Ramos (cell line): ENCODE results near the gene BEST2.

Experiments
- in situ Hi-C: fragments of 300-500 bp; cut with MboI; formaldehyde crosslinking; loops from one replicate; pipeline ENCODE4 v1.14.3; 2022; ENCODE audit warnings: low sequenced_read_pairs; ENCODE audit not compliant: unreplicated experiment

Gene BEST2

DNA sequence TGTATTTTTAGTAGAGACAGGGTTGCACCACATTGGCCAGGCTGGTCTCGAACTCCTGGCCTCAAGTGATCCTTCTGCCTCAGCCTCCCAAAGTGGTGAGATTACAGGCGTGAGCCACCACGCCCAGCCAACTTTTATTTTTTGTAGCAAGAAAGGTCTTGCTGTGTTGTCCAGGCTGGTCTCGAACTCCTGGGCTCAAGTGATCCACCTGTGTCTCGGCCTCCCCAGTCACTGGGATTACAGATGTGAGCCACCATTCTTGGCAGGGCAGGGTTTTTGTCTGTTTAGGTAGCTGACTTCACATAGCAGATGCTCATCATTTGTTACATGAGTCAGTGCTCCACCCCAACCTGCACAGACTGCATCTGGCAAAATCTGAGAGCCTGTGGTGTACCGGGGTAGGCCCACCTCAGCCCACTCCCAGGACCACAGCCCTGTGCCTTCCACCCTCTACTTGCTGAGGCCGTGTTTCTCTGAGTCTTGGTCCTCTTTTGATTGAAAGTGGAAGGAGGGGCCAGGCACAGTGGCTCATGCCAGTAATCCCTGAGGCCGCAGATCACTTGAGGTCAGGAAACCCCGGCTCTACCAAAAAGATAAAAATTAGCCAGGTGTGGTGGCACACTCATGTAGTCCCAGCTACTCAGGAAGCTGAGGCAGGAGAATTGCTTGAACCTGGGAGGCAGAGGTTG, 23.7 kb upstream of the BEST2 start:
- in situ Hi-C loops: no loop called here

DNA sequence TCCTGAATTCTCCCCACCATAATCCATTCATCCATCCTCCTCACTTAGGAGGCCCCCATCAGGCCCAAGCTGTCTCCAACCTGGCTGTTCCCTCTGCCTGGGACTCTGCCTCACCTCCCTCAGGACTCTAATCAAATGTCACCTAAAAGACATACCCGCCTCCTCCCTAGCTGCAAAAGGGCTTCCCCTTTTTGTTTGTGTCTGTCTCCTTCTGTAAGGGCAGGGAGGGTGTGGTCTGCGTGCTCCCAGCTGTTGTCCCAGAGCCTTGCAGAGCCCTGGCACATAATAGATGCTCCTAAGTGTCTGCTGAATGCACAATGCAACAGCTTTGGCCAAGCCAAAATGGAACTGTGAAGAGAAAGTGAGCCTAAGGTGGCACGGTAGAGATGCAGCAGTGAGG, 21.5 kb upstream of the BEST2 start:
- in situ Hi-C loops: no loop called here

DNA sequence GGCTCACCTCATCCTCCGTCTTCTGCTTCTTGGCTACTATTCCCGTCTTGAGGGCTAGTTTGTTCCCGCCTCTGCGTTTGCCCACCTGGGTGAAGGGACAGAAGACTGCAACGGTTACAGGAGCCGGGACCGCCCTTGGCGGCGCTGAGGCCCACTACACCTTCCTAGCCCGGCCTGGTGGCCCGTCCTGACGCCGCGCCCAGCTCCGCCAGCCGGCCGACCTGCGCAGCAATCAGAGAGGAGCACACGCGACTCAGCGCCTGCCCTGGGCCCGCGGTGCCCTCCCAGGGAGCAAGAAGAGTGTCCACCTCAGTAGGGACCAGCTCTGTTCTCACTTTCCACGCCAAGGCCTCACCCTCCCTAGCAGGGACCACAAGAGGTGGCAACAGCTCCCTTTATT, 20.3 kb upstream of the BEST2 start:
- in situ Hi-C loops: no loop called here

DNA sequence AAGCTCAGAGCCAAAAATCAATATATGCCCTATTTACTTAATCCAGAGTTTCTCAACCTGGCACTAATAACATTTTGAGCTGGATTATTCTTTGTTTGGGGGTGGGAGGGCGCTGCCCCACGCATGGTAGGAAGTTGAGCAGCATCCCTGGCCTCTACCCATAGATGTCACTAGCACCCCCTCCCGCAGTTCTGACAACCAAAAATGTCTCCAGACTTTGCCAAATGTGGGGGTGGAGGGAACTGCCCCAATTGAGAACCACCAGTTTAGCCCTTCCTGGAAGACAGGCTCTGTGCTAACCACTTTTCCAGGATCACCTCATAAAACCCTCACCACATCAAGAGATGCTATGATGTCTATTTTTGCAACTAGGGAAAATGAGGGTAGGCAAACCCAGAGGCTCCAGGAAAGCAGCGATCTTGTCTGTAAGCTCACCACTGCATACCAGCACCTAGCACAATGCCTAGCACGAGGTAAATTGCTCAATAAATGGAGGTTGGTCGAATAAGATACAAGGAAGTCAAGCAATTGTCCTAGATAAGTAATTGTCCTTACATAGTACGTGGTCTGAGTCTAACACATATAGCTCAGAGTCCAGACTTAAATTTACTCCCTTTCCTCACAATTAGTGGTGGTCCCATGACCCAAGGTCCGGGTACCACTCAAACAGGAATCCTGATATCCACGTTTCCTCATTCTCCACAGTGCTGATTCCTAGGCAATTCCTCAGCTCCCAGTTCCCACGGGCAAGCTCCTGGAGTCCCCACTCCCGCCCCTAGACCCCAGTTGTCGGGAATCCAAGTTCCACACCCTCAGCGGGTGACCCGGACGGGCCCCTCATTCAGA, 18.0 kb upstream of the BEST2 start:
- in situ Hi-C loops: no loop called here

DNA sequence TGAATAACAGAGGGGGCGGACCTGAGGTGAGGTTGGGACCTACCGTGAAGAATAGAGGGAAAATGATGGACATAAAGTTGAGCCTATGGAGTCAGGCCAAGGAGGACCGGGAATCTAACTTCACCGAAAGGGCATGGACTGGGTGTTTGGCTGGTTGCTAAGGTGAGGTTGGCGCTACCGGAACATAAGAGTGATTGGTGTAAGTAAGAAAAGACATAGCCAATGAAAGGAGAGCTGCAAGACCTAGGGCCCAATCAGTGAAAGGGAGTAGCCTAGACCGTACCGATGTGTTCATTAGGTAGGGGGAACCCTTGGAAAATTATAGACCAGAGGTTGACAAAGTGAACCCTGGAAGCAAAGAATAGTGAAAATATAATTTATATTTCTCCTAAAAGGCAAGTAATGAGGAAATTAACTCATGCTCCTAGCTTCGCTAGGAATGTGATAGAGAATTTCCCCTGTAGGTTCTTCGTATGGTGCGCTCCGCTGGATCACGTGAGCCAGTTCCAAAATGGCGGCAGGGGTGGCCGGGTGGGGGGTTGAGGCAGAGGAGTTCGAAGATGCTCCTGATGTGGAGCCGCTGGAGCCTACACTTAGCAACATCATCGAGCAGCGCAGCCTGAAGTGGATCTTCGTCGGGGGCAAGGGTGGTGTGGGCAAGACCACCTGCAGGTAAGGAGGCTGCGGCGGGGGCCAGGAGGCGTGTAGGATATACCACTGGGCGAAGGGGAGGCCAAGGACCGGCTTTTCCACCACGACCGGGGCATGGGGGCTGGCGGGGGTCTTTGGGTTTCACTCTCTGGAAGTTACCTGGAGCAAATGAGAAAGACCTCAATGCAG, 14.4 kb upstream of the BEST2 start, which contains the start of gene GET3:
GET3 (plus strand) TSS at position 503 of the 840 bp plus-strand sequence; CDS start at position 512, 9 bp downstream.
- in situ Hi-C loops: no loop called here

DNA sequence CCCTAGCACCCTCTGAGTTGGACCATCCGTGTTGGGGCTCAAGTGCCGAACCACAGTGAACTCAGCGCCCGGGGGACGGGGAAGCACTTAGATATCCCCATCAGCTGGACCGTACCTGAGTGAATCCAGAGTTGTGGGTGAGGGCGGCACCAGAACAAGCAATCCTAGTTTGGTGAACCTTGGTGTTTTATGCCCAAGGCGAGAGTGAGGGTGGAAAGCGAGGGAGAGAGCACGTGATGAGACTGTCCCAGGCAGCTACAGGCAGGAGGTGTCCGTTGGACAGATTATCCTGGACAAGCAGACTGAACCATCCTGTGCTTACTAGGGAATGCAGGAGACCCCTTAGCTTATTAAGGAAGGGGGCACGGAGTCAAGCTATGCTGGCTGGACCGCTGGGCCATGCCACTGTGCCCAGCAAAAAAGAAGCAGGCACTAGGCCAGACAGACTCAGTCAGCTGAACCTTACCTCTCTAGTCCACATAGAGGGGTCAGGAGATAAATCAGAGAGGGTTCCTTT, 13.7 kb upstream of the BEST2 start:
- in situ Hi-C loops: no loop called here

DNA sequence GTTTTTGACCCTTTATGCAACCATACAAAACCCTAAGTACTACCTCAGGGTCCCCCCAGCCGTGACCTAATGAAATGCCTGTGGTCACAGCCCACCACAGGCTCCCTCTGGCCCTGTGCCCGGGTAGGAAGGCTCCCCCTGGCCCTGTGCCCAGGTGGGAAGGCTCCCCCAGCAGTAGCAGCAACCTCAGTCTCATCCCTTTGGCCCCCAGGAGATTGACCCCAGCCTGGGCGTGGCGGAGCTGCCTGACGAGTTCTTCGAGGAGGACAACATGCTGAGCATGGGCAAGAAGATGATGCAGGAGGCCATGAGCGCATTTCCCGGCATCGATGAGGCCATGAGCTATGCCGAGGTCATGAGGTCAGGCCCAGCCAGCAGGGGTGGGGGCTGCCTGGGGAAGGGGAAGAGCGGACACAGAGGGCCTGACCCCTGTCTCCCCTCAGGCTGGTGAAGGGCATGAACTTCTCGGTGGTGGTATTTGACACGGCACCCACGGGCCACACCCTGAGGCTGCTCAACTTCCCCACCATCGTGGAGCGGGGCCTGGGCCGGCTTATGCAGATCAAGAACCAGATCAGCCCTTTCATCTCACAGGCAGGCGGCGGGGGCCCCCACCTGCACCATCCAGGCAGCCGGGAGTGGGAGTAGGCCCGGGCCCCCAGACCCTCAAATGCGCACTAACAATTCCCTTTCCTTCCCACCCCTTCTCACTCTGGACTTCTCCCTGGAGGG, 6.3 kb upstream of the BEST2 start:
- in situ Hi-C loops: no loop called here

DNA sequence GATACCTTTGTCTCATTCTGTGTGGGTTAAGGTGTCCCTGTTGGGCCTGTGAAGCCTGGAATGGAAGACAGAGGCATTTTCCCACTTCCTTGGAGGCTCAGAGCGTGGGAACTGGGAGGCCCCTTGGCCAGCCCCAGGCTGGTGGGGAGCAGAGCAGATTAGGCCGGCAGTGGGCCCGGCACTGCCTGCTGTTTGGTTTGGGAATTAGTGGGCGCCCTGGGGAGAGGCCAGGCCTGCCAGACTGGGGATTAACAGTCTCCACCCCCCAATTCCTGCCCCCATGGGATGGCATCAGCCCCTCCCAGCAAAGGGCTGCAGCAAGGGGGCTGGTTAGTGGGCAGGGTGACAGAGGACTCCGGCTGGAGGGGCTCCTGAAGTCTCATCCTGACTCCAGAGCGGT, 3.1 kb upstream of the BEST2 start:
- in situ Hi-C loops: no loop called here

DNA sequence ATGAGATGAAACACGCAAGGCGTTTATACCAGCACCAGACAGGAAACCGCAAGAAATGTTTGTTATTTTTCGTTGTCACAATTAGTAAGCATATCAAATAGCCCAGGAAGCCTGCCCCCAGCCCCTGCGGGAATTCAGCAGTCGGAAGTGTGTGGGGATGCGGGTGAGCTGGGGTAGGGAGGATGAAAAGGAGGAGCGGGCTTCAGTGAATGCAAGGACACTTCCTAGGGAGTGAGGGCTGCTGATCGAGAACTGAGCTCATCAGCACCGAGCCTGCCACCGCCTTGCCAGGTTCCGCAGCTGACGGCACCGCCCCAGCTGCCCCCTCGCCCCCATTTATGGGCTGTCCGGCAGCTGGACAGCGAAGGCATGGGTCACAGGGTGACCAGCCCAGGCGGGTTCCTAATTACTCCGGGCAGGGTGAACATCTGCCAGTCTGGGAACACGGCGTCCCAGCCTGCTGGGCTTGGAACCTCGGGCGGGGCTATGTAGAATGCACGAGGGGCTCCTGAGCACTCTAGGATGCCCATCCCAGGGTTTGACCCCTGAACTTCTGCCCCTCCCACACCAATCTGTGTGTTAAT, 1.6 kb upstream of the BEST2 start:
- in situ Hi-C loops: no loop called here

DNA sequence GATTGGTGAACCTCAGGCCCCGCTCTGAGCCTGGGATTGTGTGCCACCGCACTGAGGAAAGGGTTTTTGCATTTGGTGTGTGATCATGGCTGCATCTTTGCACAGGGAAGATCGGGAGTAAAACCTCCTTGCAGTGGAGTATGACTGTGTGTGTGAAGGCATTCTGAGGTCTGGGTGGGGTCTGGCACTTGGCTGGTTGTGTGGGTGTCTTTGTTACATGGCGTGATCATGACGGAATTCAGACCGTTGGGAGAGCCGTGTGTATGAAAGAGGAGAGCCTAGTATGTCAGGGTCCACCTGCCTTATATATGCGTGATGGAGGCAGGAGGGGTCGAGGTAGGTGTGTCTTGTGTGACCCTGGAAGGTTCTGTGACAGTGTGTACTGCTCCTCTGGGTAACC, 740 bp upstream of the BEST2 start:
- in situ Hi-C loops: no loop called here

DNA sequence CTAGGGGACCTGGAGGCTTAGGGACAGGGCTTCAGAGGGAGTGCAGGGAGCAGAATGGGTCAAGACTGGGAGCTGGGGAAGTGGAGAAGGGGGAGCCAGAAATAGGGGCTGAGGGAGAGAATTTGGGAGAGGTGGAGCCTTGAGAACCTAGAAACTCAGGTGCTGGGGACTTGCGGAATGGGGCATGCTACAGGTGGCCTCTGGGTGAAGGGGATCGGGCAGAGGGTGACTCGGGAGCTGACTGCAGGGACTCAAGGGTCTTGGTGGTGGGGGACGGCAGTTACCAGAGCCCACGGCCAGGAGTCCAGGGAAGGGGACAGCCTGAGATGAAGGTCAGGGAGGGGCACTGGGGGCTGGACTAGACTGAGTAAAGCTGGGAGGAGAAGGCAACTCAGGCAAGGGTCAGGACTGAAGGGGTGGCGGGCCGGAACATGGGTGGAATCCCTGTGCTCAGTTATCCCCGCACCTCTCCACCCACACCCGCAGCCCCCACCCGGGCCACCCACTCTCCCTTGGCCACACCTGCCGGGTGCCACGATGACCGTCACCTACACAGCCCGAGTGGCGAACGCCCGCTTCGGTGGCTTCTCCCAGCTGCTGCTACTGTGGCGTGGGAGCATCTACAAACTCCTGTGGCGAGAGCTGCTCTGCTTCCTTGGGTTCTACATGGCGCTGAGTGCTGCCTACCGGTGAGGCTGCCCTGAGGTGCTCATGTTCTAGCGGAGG, 628 bp downstream of the BEST2 start:
- in situ Hi-C loops: no loop called here

DNA sequence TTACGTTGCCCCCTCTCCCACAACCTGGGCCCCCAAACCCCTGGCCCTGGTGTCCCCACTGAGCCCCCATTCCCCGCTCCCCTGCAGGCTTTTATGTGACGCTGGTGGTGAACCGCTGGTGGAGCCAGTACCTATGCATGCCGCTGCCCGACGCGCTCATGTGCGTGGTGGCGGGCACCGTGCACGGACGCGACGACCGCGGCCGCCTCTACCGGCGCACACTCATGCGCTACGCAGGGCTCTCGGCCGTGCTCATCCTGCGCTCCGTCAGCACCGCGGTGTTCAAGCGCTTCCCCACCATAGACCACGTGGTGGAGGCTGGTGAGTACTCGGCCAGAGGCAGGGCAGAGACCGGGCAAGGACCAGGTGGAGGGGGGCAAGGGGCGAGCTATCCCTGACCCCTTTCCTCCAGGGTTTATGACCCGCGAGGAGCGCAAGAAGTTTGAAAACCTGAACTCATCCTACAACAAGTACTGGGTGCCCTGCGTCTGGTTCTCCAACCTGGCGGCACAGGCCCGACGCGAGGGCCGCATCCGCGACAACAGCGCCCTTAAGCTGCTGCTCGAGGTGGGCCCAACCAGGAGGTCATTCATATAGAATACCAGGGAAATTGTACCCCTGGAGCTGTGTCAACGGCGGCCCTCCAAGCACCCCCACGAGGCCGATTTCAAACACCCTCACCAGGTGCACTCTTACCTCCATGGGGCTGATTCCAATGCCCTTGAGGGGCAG, 3.0 kb downstream of the BEST2 start:
- in situ Hi-C loops: no loop called here

DNA sequence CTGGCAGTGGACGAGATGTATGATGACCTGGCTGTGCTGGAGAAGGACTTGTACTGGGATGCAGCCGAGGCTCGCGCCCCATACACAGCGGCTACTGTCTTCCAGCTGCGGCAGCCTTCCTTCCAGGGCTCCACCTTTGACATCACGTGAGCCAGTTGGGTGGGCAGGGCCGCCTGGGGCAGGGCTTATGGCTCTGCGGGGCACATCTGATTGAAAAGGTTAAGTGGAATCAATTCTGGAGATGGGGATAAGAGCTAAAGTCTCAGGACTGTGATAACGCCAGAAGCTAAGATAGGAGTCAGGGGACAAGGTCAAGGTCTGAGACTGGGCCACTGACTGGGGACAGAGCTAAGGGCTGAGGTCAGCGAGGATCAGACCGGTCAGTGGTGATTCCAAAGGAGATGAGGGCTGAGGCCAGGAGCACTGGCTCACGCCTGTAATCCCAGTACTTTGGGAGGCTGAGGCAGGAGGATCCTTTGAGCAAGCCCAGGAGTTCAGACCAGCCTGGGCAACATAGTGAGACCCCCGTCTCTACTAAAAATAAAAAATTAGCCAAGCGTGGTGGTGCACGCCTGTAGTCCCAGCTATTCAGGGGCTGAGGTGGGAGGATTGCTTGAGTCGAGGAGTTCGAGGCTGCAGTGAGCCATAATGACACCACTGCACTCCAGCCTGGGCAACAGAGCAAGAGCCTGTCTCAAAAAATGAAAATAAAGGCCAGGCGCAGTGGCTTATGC, 4.7 kb downstream of the BEST2 start:
- in situ Hi-C loops: no loop called here

DNA sequence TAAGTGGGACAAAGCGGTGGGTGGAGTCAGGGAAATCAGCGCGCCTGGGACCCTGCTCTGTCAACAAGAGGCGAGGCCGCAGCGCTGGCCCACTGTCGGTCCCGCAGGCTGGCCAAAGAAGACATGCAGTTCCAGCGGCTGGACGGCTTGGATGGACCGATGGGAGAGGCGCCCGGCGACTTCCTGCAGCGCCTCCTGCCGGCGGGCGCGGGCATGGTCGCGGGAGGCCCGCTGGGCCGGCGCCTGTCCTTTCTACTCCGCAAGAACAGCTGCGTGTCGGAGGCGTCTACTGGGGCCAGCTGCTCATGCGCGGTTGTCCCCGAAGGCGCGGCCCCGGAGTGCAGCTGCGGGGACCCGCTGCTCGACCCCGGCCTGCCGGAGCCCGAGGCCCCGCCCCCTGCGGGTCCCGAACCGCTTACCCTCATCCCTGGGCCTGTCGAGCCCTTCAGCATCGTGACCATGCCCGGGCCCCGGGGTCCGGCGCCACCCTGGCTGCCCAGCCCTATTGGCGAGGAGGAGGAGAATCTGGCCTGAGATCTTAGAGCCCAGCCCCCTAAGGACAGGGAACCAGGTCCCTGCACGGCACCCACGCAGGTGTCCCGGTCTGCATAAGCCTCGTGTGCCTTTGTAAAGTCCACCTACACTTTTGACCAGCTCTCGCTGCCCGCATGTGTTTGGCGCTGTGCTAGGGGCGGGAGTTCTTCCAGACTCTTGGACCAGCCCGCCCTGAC, 6.1 kb downstream of the BEST2 start:
- in situ Hi-C loops: no loop called here

DNA sequence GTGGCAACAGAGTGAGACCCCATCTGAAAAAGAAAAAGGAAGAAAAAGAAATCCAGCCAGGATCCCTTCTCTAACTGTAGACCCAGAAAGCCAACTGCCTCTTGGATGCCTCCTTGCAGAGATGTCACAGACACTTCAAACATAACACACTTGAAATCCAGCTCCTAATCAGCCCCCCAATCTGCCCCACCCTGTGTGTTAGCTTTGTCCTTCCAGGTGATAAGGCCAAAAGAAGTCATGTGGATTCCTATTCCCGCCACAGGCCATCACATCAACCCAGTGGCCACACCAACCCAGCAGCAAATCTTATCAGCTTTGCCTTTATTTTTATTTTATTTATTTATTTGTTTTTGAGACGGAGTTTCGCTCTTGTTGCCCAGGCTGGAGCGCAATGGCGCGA, 8.1 kb downstream of the BEST2 start:
- in situ Hi-C loops: loop anchor here (5.0 kb wide), 2 partner anchors 38 to 88 kb away; no protein-coding TSS in a partner anchor

DNA sequence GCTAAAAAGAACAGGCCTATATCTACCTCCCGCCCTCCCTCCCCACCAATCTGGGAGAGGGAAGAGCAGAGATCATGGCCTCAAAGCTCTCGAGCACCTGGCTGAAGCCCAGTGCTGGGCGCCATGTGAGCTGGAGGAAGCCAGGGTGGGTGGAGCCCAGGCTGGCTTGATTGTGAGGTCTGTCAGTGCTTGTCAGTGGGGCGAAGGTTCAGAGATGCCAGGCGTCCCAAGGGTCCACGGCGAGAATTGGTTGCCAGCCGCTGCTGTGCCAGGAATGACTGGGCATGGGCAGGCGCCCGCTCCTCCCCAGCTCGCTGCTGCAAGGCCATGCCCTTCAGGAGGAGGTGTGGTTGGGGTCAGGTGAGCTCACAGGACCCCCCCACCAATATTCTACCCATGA, 11.5 kb downstream of the BEST2 start:
- in situ Hi-C loops: loop anchor here (5.0 kb wide), 2 partner anchors 34 to 84 kb away; no protein-coding TSS in a partner anchor

DNA sequence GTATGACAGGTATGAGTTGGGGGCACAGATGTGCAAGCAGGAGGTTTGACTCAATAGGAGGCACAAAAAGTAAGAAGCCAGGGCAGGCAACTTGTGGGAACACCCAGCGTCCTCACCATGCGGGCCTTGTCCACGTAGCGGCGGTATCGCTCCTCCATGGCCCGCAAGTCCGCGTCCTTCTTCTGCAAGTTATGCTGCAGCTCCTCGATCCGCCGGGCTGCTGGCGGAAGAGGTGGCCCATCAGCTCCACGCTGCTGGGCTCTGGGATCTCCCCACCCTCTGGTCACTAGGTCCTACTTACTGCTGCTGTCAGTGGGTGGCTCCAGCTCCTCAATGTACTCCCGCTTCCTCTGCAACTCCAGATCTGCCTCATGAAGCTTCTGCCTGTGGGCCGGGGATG, 13.1 kb downstream of the BEST2 start:
- in situ Hi-C loops: loop anchor here (5.0 kb wide), 2 partner anchors 33 to 83 kb away; no protein-coding TSS in a partner anchor
